Breast epithelium (tissue), 3 donors: Measurements from ENCODE around the gene SLC48A1.

ENCODE experiments used
- POLR2A ChIP-seq: fragments of 450-650 bp; IDR thresholded peaks from one replicate; pipeline ENCODE4 v1.6.1; 2016; ENCODE audit warnings: antibody characterized with exemption, mild to moderate bottlenecking, moderate library complexity
- TF ChIP-seq, protein P1 (sequence below), 3 donors: fragments of 450-650 bp; IDR thresholded peaks; one replicate each; pipeline ENCODE4 v1.5.1; 2016 to 2017; ENCODE audit warnings: antibody characterized with exemption in 3 of 3, mild to moderate bottlenecking in 3 of 3, moderate library complexity in 3 of 3

DNA sequence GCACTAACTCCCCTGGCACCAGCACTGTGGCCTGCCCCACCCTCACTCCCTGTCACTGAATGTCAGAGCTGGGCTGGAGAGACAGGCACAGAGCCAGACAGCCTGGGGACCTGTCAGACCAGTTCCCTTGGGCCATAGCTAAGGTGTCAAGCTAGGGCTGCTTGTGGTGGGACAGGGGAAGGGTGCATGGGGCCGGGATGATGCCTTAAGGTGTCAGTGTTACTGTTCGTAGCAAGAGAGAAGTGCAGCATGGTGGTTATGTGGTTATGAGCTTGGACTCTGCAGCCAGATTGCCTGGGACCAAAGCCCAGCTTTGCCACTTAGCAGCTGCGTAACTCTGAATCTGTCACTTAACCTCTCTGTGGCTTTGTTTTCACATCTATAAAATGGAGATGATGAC, 18.2 kb upstream of the SLC48A1 start:
- TF ChIP-seq, protein P1, sequence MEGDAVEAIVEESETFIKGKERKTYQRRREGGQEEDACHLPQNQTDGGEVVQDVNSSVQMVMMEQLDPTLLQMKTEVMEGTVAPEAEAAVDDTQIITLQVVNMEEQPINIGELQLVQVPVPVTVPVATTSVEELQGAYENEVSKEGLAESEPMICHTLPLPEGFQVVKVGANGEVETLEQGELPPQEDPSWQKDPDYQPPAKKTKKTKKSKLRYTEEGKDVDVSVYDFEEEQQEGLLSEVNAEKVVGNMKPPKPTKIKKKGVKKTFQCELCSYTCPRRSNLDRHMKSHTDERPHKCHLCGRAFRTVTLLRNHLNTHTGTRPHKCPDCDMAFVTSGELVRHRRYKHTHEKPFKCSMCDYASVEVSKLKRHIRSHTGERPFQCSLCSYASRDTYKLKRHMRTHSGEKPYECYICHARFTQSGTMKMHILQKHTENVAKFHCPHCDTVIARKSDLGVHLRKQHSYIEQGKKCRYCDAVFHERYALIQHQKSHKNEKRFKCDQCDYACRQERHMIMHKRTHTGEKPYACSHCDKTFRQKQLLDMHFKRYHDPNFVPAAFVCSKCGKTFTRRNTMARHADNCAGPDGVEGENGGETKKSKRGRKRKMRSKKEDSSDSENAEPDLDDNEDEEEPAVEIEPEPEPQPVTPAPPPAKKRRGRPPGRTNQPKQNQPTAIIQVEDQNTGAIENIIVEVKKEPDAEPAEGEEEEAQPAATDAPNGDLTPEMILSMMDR (IDR thresholded peaks at IDR 0.05), result no peak
- TF ChIP-seq POLR2A, result no peak
